CD4-positive, alpha-beta T cell treated with Interleukin-4 for 4 hours (primary cell): Measurements from ENCODE around the gene ENOX1.
"Not testable (repeated sequence)": the region's sequence is repeated elsewhere in the genome, so short reads cannot be mapped to it uniquely, and the experiment has no call there.

Source experiments
- DNase-seq: peaks from one replicate; pipeline ENCODE4 v3.0.0-alpha.2; 2020

ENOX1 gene

DNA sequence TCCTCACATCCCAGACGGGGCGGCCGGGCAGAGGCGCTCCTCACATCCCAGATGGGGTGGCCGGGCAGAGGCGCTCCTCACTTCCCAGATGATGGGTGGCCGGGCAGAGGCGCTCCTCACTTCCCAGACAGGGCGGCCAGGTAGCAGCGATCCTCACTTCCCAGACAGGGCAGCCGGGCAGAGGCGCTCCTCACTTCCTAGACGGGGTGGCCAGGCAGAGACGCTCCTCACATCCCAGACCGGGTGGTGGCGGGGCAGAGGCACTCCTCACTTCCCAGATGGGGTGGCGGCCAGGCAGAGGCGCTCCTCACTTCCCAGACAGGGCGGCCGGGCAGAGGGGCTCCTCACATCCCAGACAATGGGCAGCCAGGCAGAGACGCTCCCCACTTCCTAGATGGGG lies 370.4 kb downstream of the ENOX1 start:
- DNase-seq: not testable (repeated sequence)

GRCh38 chr13:43415903-43416391 lies 370.8 kb downstream of the ENOX1 start:
- DNase-seq: not testable (repeated sequence)

DNA sequence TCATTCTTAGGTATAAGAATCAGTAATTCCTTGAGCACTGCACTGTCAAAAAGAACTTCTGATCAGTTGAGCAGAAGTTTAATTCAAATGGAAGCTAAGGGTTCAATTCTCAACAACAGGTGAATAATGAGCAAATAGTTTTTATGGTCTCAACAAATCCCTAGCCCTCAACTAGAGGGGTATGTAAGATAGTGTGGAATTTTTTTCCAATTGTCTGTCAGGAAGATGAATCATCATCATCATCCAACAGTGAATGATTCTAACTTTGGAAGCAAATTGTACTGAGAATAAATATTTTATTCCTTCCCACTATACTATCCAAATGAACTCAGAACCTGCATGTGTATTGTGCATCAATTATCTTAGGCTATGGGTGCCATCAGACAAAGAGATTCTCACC lies 372.7 kb downstream of the ENOX1 start:
- no peak for DNase-seq

DNA sequence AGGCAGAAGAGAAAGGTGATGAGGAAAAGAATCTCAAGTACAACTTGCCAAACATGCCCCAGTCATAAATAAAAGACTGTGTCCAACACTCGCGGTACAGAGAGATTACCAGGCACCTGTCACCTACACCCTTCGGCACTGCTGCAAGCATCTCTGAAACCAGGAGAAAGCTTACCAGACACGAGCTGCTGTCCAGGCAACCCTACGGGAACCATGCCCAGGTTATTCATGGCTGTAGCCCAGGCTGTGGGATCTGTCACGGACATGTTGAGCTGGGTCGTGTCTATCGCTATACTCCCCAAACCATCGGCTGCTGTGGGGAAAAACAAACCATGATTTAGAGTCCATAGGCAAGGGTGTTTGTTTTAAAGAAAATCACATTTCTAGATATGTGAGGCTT lies 375.0 kb downstream of the ENOX1 start:
- no peak for DNase-seq

DNA sequence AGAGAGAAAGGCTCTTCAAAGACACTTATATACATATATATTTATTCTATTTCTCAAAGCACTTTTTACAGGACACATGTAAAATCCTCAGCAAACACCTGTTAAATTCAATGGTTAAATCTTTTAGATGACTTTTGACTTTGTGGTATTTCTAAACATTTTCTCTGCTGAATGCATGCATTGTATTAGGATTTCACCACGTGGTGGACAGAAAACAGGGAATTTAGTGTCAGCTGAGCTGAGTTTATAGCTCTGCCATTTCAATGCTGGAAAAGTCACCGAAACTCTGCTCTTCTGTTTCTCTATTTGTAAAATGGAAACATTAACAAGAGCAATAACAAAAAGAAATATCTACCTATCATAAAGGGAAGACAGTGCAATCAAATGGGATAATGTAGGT lies 375.6 kb downstream of the ENOX1 start:
- DNase-seq: no peak

DNA sequence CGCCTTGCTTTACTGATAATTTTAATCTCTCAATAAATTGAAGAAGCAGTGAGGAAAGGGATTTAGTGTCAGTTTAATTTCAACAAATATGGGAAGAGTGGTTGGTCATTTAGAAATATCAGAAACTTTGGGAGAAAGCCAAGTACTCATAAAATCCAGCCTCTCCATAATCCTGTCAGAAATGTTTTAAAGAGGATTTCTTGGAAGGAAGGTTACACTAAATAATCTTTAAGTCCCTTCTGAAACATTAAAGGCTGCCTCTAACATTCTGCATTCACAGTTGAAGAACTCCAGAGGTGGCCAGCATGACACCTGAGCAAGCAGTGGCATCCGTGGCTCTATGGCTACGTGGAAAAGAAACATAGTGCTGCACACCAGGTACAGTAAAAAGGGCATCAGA lies 378.5 kb downstream of the ENOX1 start:
- no peak for DNase-seq

GRCh38 chr13:43407023-43407581 lies 379.7 kb downstream of the ENOX1 start:
- DNase-seq: no peak

DNA sequence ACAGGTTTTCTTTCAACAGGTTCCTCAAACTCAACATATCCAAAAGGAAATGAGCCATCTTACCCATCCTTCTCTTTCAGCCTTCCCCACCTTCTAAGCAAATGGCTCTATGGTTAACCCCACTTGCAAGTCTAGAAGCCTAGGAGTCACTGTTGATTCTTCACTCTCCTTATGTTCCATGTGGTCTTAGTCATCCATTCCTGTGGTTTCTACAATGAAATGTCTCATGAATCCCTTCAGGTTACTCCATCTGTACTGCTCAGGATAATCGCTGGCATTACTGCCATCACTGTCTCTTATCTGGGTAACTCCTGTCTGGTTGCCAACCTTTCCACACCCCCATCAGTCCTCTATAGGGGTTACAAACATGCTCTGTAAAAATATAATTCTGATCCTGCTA lies 381.3 kb downstream of the ENOX1 start:
- DNase-seq: no peak

GRCh38 chr13:43402380-43402779 lies 384.4 kb downstream of the ENOX1 start:
- no peak for DNase-seq

- no peak for DNase-seq
Measured at GRCh38 chr13:43401361-43401760, 385.4 kb downstream of the ENOX1 start.

GRCh38 chr13:43397111-43397510 lies 389.7 kb downstream of the ENOX1 start:
- DNase-seq: no peak

- DNase-seq: no peak
Measured at GRCh38 chr13:43391036-43391435, 395.7 kb downstream of the ENOX1 start.

GRCh38 chr13:43390619-43391018 lies 396.2 kb downstream of the ENOX1 start:
- DNase-seq: no peak

DNA sequence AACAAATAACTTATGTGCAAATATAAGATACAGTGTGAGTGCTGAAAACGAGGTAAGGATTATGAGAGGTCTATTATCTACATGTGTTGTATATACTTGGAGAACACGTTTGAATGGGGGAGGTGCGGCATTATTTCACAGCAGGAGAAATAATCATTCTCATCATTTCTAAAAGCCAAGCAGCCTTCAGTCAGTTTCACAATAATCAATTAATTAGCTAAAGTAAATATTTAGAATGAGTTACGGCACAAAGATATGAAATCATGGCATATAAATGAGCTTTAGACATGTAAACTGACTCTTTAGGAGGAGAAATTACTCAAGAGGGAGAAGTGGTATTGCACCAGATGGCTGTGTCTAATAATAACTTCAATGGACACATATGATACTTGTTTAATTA lies 396.8 kb downstream of the ENOX1 start:
- DNase-seq: no peak

DNA sequence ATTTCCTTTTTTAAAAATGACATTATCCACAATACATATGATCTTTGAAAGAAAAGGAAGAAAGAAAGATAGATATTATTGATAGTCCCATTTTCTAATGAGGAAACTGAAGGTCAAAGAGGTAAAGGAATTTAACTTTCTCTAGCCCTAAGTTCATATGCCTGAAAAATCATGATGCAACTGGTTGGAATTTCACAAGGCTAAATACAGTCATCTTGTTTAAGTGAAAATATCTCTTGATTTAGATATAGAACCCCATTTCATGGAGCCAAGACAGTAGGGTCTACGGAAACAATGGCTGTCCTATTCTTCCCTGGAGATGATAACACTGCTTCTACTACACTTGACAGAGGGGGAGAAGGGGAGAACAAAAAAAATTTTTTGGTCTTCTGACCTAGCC lies 397.2 kb downstream of the ENOX1 start:
- no peak for DNase-seq

DNA sequence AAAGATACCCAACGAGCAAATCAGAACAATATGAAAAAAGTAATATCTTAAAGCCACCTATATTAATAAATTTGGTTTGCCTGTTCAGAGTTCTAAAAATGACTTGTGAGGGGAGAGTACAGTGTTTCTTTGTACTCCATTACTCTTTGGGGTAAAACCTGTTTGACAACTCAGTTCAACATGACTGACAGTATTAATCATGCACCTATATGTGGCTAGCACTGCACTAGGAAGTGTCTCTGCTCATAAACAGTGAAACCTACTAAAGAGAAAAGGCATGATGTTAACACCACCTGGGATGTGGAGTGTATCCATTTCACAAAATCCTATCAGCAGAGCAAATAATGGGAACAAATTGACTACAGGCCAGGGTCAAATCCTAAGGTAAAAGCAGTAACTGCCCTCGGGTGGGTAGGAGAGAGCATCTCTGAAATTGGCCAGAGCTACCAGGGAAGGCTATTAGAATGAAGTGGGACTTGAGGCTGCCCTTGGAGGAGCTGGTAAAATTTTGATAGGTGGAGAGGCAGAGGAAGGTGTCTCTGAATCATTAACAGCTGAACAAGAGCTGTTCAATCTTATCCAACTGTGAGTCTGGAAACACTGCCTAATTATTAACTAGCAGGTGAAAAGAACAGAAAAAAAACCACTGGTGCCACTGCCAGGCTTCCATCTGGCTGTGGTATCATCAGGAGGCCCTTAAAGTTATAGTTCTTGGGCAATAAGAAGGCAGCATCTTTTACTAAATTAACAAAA lies 398.3 kb downstream of the ENOX1 start:
- DNase-seq: no peak

GRCh38 chr13:43387880-43388279 lies 398.9 kb downstream of the ENOX1 start:
- no peak for DNase-seq

DNA sequence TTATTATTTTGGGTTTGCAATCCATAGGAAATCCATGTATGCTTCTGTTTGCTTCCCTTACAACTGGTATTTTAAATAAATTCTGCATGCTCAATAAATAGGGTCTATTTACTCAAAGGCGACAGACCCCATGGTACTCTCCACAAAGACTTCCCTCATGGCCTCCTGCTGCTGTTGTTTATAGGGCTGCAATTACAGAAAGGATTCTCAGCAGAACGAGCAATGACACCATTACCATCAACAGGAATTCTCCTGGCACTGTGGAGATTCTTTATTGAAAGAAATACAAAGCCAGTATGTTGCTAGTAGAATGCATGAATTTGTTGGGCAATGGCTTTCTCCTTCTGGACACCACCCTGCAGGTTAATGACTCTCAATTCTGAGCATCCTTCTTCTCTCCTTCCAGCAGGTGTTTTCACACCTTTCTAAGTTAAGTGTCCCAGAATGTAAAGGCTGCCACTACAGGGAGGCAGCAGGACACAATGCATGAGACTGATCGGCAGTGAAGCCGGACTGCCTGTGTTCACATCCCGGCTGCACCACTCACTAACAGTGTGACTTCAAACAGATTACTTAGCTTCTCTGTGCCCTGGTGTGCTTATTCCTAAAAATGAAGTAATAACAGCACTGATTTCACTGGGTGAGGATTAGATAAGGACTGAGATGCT lies 403.1 kb downstream of the ENOX1 start:
- DNase-seq: no peak

DNA sequence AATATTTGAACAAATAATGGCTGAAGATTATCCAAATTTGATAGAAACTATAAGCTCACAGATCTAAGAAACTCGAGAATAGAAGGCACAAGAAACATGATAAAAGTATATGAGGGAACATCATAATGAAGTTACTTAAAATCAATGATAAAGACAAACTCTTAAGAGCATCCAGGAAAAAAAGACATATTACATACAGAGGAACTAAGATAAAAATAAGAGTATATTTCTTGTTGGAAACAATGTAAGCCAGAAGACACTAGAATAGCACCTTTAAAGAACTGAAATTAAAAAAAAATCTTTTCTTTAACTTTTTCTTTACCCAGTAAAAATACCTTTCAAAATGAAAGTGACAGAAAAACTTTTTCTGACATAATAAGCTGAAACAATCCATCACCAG lies 407.0 kb downstream of the ENOX1 start:
- DNase-seq: no peak

GRCh38 chr13:43377973-43378372 lies 408.8 kb downstream of the ENOX1 start:
- no peak for DNase-seq

DNA sequence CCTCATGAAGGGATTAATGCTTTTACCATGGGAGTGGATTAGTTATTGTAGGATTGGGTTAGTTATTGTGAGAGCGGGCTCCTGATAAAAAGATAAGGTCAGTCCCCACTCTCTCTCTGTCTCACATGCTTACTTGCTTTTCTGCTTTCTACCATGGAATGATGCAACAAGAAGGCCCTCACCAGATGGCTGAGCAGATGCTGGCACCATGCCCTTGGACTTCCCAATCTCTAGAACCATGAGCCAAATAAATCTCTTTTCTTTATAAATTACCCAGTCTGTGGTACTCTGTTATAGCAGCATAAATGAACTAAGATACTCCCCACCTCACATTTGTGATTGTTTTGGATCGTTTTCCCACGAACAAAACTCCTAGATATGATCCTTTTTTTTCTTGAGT lies 409.6 kb downstream of the ENOX1 start:
- DNase-seq: no peak

- no peak for DNase-seq
Measured at GRCh38 chr13:43376596-43376995, 410.2 kb downstream of the ENOX1 start.

- DNase-seq: no peak
Measured at GRCh38 chr13:43375797-43376465, 410.8 kb downstream of the ENOX1 start.

DNA sequence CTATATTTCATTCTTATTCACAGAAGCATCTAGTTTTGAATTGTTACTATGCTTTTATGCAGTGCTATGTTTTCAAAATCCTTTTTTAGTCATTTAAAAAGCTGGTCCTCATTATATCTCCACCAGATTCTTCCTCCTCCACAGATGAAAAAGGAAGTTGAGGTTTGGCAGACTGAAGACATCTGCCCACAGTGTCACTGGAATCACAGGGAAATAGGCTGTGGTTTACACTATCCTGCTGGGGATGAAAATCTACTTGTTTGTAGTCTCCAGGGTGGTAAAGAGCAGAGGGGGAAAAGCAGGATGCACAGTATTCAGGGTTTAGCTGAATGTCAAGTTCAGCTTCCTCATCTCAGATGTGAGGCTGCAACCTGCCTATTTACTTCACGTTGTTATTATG lies 412.2 kb downstream of the ENOX1 start:
- DNase-seq: no peak
